Amniotic stem cell (primary cell): Measurements from ENCODE around the gene PAH.
A peak's percentile ranks its signal among the peaks of the same experiment; 100 is the strongest.

Experiments used
- DNase-seq: peaks from one replicate; lab custom pipeline; 2025; lab: John Stamatoyannopoulos, UW

Gene PAH

GRCh38 chr12:102821149-102821548, 95.9 kb downstream of the PAH start:
- no peak for DNase-seq

- DNase-seq = peak; percentile 20
Measured at GRCh38 chr12:102816816-102817434, 100.1 kb downstream of the PAH start.

GRCh38 chr12:102814691-102815367, 102.2 kb downstream of the PAH start:
- no peak for DNase-seq

GRCh38 chr12:102812344-102812743, 104.7 kb downstream of the PAH start:
- no peak for DNase-seq

GRCh38 chr12:102811110-102811737, 105.8 kb downstream of the PAH start:
- peak; percentile 12 for DNase-seq

- no peak for DNase-seq
Measured at GRCh38 chr12:102808412-102808811, 108.6 kb downstream of the PAH start.

- no peak for DNase-seq
Measured at GRCh38 chr12:102806592-102806991, 110.5 kb downstream of the PAH start.

- DNase-seq = no peak
Measured at GRCh38 chr12:102806110-102806509, 110.9 kb downstream of the PAH start.

GRCh38 chr12:102800565-102800964, 116.5 kb downstream of the PAH start:
- no peak for DNase-seq

GRCh38 chr12:102799229-102799628, 117.8 kb downstream of the PAH start:
- DNase-seq = no peak

- no peak for DNase-seq
Measured at GRCh38 chr12:102797528-102797927, 119.5 kb downstream of the PAH start.

GRCh38 chr12:102793921-102794320, 123.1 kb downstream of the PAH start:
- no peak for DNase-seq
